WI38 (cell line): ENCODE results near the gene ADGRF1.

Experiments used
- H3K4me3 ChIP-seq: 2 replicates; pipeline ENCODE4 v1.5.1; 2011; ENCODE audit warnings: low read depth, mild to moderate bottlenecking, control low read depth, low read length
- TF ChIP-seq, protein P1 (sequence below): IDR thresholded peaks from 2 replicates; pipeline ENCODE4 v1.5.1; 2012; ENCODE audit warnings: low read depth, mild to moderate bottlenecking, control low read depth, low read length

Gene ADGRF1

DNA sequence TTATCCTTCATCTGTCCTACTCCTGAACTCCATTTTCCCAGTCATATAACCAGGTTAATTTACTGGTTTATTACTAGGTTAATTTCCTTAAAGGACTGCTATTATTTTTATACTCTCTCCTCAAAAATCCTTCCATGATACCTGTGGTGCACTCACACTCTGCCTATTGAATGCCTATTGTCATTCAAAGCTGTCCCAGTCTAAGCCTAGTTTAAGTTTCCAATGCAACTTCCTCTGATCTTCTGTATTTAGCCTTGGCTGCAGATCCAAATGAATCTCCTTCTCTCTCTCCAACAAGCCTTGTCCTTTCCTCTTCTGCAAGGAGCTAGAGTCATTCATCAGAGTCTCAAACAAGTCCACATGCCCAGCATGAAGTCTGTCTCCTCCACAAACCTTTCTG lies 79.1 kb downstream of the ADGRF1 start:
- H3K4me3 ChIP-seq: no peak overlapping the region
- TF ChIP-seq, protein P1, sequence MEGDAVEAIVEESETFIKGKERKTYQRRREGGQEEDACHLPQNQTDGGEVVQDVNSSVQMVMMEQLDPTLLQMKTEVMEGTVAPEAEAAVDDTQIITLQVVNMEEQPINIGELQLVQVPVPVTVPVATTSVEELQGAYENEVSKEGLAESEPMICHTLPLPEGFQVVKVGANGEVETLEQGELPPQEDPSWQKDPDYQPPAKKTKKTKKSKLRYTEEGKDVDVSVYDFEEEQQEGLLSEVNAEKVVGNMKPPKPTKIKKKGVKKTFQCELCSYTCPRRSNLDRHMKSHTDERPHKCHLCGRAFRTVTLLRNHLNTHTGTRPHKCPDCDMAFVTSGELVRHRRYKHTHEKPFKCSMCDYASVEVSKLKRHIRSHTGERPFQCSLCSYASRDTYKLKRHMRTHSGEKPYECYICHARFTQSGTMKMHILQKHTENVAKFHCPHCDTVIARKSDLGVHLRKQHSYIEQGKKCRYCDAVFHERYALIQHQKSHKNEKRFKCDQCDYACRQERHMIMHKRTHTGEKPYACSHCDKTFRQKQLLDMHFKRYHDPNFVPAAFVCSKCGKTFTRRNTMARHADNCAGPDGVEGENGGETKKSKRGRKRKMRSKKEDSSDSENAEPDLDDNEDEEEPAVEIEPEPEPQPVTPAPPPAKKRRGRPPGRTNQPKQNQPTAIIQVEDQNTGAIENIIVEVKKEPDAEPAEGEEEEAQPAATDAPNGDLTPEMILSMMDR: no peak

DNA sequence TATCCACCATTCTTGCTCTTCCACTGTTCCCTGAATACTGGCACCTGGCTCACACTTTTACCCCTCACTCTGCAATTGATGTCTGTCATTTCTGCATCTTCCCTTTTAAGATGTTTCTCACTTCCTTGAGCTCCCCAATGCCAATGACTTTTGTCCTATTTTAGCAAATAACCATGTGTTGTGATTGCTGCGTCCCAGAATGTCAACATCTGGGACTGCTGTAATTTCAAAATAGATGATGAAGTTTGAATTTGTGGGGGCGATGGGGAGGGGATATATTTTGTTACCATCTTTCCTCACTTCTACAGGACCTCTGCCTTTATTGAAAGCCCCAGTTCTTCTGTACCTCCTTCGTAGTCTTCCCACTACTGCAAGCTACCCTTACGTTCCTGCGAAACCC lies 80.4 kb downstream of the ADGRF1 start:
- TF ChIP-seq, protein P1: no peak
- H3K4me3 ChIP-seq: no peak overlapping the region

DNA sequence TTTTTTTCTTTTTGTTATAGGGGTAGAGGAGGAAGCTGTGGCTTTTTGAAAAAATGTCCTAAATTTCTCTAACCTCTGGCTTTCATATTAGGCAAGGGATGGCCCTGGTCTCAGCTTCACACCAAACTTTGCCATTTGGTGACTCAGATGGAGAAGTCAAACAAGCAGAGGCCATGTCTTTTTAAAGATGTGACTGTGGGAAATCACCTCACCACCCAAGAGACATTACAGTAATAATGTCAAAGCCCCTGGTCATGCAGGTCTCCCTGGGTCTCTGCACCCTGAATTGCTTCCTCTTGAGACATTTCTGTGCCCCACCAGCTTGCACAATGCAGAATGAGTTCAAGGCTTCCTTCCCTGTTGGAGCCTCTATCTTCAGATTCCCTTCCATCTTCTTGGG lies 80.9 kb downstream of the ADGRF1 start:
- H3K4me3 ChIP-seq: no peak overlapping the region
- TF ChIP-seq, protein P1: no peak

DNA sequence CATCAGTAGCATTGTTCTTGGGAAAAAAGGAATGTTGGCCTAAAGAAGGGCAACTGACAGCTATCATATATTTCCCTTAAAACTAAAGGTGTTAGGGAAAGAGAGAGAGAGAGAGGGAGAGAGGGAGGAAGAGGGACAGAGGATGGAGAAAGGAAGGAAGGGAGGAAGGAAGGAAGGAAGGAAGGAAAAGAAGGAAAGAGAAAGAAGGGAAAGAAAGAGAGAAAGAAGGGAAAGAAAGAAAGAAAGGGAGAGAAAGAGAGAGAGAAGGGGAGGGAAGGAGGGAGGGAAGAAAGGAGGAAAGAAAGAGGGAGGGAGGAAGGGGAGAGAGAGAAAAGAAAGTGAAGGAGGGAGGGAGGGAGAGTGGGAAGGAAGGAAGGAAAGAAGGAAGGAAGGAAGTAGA lies 82.7 kb downstream of the ADGRF1 start:
- TF ChIP-seq, protein P1: no peak

DNA sequence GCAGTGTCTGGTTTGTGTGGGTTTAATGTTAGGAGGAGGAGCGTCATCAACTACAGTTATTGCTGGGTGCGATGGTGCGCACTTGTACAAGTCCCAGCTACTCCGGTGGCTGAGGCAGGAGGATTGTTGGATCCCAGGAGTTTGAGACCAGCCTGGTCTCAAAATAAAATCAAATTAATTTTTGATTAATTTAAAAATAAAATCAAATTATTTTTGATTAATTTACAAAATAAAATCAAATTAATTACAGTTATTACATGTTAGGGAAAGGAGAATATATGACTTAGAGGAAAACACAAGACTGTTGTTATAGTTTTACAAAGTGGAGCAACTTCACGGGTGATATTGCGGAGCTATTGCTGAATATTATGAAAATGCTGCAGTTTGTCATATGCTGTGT lies 85.7 kb downstream of the ADGRF1 start:
- TF ChIP-seq, protein P1: no peak
- no peak overlapping the region for H3K4me3 ChIP-seq

More for the DNA sequence above, 82.7 kb downstream of the ADGRF1 start:
- H3K4me3 ChIP-seq: no peak overlapping the region

DNA sequence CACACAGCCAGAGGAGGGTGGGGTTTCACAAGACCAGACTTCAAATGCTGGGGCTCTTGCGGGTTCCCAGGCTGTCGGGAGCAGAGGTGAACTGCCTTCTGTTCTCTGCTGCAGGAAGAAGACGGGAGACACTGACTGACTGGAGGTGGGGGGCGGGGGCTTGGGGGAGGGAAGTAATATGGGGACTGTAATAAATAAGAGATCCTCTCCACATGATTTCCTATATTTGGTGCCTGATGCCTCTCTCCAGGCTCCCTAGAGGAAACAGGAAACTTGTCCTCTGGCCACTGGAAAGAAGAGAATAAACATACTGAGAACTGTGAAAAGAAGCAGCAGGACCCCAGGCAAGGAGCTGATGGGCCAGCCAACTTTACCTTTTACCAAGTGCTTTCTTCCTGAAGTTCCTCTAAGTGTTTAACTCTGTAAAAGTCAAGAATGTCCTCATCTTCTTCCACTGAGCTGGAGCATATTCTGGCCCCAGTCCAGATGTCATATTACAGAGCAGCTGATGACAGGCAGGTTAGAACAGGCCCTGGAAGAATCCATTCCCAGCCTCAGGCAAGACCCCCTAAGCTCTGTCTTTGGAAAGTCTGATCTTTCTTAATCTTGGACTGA lies 87.2 kb downstream of the ADGRF1 start:
- H3K4me3 ChIP-seq: no peak overlapping the region
- TF ChIP-seq, protein P1: no peak

DNA sequence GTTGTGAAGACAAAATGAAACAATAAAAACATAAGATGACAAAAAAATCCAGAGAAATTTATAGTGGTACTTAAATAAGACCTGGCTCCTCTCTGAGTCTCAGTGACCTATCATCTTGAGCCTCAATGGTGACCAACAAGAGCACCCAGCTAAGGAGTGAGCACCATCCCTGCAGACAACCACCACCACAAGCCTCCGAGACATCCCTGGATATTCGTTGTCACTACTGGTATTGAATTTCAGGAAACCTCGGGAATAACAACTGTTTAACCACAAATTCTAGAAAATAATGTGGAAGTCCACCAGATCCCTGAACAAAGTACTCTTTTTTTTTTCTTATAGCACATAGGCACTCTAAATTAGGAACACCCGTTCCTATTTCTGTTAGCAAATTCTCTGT lies 88.2 kb downstream of the ADGRF1 start:
- TF ChIP-seq, protein P1: no peak
- H3K4me3 ChIP-seq: no peak overlapping the region
